ENCODE data around the gene CHST15. TPM values are rescaled to one million over a fixed set of nuclear protein-coding genes. Genes with fewer than 3 reads are reported as not detected.

CHST15 gene
- total RNA-seq, 1 experiment from 2014 or later: not detected

DNA sequence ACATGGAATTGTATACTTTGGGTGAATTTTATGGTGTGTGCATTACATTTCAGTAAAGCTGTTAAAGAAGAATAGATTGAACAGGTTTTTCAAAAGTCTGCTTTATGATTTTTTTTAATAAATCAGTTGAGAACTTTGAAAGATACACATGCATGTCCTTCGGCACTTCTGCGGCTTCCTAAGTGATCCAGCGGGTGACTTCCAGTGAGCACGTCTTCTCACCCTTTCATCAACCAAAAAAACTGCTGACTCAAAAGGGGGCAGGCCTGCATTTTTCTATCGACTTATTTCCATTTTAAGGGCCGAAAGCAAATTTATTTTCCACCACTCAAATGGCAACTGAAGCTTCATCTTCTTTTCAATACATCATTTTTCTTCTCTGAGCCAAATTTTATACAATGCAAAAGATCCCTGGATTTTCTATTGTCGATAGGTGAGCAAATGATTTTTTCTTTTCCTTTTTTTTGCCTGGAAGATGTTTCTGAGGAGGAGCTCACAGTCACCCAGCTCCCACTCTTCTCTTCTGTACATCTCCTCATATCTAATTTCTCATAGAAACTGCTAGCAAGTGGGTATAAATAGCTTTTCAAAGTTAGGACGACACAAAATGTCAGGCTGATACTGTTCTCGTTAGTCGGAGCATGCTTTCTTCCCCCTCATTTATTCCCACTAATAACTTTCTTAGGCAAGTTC lies 10.2 kb downstream of the CHST15 start:
- DNase-seq (ENCODE audit: low spot score): no peak

DNA sequence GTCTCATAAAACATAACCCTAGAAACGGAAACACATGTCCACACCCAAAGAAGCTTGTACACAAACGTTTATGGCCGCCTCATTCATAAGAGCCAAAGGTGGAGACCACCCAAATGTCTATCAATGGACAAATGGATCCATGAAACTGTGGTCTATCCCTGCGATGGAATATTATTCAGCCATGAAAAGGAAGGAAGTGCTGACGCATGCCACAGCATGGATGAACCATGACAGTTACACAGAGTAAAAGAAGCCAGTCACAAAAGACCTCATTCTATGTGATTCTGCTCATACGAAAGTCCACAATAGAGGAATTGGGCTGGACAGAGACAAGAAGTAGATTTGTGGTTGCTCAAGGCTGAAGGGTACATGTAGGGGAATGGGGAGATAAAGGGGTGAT lies 10.8 kb downstream of the CHST15 start:
- no peak for DNase-seq (ENCODE audit: low spot score)

DNA sequence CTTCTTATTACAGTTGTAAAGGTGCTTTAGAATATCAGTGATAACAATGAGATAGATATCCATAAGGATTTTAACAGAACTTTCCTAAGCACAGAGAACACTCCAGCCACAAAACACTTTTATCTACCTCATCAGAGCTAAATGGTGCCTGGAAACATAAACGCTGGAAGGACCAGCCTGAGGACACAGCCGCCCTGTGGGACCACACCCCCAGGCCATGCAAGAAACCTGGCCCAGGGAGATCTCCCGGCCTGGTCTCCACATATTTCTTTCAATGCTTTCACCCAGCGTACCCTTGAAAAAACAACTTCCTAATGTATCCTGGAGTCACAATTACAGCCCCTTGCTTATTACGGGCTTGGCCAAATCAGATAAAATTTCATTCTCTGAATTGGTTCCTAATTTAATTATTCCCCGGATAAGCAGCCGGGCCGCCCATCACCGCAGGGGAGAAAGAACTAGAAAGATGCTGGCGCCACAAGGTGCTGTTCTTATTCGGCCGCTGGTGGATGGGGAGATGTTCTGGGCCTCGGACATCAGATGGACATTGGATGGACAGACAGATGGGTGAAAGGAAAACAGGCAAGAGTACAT lies 11.8 kb downstream of the CHST15 start:
- no peak for DNase-seq (ENCODE audit: low spot score)

DNA sequence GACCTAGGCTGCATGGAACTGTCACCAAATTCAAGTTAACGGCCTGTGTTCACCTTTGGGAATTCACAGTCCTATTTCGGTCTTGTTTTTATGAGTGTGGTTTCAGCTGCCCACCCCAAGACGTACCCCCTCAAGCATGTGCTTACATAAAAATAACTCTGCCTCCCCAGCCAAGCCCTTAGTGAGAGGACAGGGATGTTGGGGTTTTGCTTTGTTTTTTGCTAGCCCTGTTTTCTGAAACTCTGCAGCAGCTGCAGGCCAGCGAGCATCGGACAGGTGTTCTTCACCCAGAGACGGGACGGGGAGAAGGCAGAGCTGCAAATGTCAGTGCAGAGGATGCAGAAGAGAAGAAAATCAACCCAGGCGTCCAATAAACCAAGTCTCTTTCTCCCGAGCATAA lies 13.5 kb downstream of the CHST15 start:
- no peak for DNase-seq (ENCODE audit: low spot score)

DNA sequence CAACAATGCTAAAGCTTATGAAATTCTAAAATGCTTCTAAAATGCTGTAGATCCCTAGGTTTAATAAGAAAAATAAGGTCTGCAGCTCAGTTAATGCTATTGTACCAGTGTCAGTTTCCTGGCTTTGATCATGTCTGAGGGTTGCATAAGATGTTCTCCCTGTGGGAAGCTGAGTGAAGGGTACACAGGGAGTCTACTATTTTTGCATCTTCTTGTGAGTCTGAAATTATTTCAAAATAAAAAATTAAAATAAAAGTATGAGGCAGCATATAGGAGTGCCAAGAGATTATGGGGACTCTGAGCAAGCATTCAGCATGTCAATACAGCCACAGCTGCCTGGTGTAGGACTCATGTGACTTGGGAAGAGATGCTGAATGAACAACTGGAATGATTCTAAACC lies 14.7 kb downstream of the CHST15 start:
- DNase-seq (ENCODE audit: low spot score): no peak

DNA sequence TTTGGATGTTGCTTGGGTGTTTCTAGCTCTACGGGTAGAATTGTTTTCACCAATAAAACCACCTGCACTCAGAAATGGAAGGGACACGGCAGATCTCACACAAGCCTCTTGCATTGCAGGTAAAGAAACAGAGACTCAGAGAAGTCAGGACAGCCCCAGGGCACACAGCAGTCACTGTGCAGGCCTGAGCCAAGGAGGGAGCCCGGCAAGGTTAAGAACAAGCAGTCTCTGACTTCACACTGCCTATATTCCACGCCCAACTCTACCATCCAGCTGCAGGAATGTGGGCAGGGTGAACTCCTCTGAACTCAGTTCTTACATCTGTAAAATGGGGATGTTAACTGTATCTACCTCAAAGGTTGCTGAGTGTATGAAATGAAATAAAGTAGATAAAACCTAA lies 15.4 kb downstream of the CHST15 start:
- DNase-seq (ENCODE audit: low spot score): no peak

DNA sequence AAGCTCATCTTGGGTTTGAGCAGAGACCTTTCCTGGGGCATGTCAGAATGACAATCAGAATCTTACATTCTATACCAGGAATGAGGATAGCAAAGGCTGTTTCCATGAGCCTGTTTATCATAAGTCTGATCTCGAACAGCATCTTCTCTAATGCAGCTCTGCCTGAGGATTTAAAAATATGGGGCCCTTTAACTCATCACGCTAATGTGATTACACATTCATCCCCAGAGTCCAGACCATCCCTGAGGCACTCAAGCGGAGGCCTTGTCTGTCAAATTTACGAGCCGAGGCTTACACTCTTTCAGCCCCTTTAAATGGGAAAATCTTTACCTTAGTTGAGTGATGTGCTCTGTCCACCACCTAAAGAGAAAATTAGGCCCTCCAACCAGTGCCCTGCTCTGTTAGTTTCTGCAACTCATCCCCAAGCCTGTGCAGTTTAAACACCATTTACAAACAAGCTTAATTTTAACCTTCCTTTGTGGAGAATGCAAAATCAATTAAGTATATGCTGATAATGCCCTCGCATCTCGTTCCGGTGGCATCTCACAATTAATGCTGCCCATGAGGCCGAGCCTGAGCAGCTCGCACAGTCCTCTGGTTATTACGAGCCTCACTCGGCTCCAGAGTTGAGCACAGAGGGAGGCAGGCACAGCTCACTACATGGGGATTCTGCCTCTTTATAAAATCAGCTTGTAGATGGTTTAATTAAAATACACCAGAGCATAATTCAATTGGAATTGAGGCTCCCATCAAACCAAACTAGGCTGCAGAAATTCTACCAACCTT lies 16.0 kb downstream of the CHST15 start:
- DNase-seq (ENCODE audit: low spot score): no peak

DNA sequence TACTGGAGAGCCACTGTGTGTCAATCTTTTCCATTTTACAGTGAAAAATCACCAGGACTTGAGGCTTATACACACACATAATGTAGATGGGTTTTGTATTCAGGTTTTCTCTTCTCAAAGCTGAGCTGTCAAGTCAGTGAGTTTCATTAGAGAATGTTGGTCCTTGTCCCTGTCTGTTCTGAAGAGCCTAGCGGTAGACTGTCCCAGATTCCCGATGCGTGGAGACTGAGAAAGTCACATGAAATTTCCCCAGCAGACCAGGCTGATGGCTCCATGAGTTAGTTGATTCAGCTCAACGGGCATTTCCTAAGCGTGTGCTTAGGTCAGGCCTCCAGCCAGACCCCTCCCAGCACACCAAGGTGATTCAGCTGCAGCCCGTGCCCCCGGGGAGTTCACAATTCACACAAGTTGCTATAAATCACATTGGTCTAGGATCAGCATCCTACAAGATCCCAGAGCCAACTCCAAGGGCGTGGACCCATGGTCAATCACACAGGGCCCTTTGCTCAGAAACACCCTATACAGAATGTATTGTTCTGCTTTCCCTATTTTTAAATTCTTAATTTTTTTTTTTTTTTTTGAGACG lies 17.2 kb downstream of the CHST15 start:
- DNase-seq (ENCODE audit: low spot score): no peak

DNA sequence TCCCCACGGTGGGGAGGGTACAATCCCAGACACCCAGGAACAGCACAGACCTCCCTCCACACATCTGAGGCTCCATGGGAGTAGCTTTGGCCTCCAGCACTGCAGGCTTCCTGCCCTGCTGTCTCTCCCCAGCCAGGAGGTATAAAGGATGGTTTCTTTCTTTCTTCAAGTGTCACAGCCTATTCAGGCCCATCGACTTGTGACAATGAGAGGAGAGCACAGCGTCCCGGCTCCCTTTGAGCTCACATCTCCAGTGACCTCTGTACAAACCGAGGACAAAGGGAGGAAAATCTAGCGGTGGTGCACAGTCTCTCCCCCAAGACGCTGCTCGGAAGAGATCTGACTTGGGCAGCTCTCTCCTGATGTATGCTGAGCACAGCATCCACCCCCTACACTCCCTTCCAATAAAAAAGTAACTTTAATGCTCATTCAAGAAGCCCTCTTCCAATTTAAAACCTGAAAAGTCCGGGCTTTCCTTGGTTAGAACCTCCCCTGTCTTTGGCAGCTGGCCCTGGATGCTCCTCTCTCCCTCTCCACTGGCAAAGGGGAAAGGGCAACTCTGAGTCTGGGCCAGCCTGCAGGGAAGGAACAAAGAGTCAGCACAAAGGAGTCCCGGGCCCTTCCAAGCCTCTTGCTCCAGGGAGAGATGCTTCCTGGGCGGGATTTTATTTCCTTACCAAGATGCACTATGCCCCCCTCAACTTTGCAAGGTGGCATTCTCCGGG lies 18.0 kb downstream of the CHST15 start:
- no peak for DNase-seq (ENCODE audit: low spot score)

DNA sequence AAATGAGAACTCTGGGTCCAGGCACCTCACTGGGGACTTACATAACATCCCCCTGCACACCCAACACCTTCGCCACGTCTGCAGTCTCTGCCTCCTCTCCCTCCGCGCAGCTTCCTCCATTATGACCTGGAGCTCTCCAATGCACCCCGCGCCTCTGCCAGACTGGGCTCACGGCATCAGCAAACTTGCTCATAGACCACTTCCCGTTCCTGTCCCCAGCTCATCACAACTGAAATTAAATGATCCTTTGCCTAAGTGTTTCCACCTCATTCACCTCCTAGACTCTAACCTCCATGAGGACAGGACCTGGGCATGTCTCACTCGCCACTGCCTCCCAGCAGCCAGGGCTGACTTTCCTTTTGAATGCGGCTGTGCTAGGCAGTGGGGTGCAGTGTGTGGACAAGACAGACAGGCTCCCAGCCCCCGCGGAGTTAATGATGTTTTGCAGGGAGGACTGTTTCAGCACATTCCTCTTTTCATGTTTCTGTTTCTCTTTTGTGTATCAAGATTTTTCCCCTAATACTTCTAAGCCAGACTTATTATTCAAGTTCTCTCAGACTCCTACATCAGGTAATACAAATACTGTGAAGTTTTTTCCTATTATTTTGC lies 18.8 kb downstream of the CHST15 start:
- DNase-seq (ENCODE audit: low spot score): no peak

DNA sequence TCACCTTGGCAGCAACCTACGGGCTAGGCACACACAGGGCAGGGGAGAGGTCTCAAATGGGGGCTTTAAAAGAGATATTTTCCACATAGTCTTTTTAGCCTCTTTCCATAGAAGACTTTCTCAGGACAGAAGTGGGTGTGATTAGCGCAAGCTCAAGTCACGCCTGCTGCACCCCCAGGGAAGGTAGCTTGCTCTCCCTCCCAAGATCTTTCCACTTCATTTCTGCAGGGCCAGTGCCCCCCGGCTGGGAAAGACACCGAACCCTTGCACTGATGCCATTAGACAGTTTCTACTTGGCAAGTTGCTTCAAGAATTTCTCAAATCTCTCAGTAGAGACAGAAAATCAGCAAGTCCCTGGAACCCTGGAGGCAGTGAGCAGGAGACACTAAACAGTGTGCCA lies 19.4 kb downstream of the CHST15 start:
- DNase-seq (ENCODE audit: low spot score): no peak

DNA sequence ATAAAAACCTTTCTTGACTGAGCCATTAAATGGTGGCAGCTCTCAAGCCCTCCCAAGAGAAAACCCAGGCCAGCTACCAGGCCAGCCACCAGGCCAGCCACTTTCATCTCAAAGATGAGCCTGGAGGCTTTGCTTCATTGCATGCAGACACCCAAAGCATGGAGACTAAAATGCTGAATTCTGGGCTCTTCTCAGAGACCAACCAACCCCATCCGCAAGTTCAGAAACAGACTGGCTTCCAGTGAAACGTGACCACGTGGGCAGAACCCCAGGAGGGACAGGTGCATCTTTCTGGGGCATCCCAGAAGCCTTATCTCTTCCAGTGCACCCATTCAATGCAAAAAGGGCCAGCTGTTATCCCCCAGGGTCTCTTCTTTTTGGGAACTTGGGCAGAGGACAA lies 20.9 kb downstream of the CHST15 start:
- no peak for DNase-seq (ENCODE audit: low spot score)

DNA sequence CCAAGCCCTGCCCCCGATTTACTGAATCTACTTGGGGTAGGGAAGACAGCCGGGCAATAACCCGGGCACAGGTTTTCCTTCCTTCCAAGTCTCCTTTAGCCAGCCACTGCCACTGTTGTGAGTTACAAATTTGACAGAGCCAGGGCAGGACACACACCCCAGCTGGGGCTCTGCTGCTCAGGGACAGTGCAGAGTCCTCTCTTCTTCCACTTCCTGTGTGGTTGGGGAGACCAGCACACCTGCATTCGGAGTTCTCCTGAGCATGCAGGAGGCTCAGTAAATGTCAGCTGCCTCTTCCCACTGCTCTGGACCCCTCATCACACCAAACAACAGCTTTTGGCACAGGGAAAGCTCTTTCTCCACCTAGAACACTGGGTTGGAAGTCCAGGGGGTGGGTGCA lies 21.3 kb downstream of the CHST15 start:
- DNase-seq (ENCODE audit: low spot score): no peak

DNA sequence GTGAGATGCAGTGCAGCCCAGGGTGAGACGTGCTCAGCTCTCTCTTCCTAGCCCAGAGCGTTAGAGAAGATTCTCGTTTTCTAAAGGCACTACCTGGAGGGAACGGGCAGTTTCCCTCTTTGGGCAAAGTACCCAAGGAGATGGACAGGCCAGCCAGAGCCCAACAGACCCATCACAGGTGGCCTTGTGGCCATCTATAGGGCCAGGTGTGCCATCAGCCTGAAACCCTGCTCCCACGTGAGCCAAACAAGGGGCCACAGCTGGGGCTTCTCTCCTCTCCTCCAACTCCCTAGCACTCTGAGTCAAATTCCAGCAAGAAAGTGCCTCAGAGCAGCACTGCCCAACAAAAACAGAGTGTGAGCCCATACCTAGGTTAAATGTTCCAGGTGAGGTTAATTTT lies 22.3 kb downstream of the CHST15 start:
- no peak for DNase-seq (ENCODE audit: low spot score)

DNA sequence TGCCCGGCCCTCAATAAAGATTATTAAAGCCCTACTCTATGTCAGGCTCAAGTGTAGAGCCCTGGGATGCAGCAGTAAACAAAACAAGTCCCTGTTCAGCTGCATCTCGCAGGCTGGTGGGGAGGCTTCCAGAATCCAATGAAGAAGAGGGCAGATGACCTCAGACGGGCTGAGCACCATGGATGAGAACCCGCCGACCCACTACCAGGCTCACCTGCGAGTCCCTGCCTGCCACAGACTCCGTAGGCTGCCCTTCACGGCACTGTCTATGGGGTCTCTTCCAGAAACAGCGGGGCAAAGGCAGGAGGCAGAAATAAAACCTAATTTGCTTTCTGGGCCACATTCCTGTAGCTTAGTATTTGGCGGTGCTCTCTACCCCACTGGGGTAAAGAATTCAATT lies 22.7 kb downstream of the CHST15 start:
- no peak for DNase-seq (ENCODE audit: low spot score)

DNA sequence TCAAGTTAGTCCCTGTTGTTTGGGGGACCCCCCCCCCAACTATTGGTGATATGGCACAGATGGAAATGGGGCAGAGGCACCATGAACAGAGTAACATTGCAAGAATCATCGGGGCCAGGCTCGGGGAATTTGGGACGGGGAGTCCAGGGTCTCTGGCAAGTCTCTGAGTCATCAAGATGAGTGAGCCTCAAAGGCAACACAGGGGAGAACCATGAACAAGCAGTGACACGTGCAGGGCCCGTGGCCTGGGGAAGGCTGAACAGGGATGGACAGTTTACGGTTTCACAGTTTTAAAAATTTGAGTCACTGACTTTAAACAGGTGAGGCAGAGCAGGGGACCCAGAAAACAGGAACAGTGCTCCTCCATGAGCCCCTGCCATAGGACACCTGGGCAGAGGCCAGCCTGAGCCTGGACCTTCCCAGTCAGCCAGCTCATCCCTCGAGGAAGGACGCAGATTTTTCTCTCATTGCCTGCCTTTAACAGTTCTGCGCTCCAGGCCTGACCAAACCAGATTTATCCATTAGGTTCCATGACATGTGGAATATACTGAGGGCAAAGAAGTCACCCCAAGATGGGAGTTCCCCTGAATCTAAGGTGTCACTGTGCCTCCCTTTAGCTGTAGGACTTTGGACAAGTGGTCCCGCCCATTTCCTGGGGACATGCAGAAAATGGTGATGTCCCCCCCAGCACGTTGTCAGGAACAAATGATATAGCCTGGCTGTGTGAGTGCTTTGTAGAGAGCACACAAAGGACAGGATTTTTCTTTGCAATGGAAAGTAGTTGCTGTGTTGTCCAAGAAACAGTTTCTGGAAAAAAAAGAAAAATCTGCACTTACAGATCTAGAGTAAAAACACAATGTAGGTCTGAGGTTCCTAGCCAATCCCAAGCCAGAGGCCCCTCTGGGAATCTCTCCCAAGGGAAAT lies 23.8 kb downstream of the CHST15 start:
- DNase-seq (ENCODE audit: low spot score): no peak

DNA sequence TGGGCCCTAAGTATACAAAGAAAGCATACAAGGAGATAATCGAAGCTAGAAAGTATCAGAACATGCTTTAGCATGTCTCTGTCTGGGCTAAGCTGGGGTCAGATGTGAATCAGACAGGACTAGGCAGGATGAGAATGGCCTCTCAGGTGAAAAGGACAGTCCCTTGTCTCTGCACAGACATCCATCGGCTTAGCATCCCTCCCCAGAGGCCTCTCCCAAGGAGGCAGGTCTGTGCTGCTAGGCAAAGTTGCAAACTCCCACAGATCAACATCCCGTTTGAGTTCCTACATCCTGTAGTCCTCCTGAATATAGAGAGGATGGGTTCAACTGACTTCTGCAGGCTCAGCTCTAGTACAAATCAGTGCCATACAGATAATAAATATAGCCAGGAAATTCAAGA lies 24.5 kb downstream of the CHST15 start:
- no peak for DNase-seq (ENCODE audit: low spot score)

DNA sequence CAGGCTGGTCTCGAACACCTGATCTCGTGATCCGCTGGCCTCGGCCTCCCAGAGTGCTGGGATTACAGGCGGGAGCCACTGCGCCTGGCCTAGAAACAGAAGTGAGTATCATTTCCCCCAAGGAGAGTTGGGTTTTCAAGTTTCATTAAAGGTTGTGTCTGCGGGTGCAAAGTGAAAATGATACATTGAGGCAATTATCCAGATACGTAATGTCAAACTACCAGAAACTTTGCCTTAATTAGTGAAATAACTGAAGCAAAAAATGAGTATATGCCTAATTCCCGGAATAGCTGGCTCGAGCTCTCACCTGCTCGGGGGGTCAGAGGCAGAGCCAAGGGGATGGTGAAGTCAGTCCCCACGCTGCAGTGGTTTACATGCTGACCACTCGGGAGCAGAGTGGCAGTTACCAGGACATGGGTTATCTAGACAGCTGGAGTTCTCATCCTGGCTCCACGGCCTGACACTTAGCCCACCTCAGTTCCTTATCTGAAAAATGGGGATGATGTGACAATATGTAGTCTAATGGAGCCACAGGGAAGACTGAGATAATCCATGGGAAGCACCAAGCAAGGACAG lies 25.5 kb downstream of the CHST15 start:
- no peak for DNase-seq (ENCODE audit: low spot score)

DNA sequence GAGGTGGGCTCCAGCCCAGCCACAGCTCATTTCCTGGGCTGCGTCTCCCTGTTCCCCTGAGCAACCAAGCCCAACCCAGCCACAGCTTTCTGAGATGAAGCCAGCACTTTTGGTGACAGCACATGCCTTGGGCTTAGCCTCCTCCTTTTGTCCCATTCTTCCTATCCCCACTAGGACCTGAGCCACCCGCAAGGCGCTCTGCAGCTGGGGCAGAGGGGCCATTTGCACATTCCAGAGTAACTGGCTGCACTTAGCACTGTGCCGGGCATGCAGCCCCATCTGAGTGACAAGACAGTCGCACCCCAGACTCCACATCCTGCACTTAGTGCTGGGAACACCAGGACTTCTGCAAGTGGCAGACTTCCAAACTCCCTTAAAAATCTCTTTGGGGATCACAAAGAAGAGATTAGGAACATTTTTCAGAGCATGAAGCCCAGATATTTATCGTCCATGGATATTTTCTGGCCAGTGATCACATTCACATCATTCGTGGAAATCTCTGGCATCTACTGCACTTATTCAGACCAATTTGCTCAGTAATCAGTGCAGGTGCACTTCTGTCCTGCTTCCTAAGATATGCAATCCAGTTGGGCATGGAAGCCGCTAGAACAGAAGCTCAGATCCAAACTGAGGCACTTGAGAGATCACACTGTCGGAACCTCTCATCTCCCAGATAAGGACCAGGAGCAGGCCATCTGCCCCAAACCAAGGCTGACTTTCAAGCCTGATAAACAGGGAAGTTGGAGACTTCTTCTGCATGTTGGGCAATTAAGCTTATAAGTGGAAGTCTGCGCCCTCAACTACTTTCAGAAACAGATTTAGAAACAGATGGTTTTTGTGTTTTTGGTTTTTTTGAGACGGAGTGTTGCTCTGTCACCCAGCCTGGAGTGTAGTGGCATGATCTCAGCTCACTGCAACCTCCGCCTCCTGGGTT lies 26.4 kb downstream of the CHST15 start:
- no peak for DNase-seq (ENCODE audit: low spot score)
